ENCODE data around the gene BACH2. TPM values are rescaled to one million over a fixed set of nuclear protein-coding genes. Genes with fewer than 3 reads are reported as not detected.

Gene BACH2
- total and polyA plus RNA-seq, 10 of the 15 experiments (the other 5 are each of a cell fraction or from before 2014, with no cell fraction given) = 0.03 to 0.28 (median 0.04) TPM; not detected in 3

DNA sequence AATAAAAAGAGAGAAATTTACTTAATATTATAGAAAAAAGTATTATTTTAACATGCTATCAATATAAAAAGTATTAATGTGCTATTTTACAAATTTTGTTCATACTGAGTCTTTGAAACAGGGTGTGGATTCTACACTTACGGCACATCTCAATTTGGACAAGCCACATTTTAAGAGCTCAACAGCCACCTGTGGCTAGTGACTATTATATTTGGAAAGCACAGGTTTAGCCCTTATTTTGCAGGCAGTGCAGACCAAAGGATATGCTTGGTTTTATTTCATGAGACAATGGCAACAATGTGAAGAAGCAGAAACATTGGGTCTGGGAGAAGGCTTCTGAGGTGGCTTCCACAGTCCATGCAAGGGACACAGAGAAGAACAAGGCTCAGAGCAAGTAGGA lies 74.6 kb downstream of the BACH2 start (continued):
- TF ChIP-seq, protein P1, sequence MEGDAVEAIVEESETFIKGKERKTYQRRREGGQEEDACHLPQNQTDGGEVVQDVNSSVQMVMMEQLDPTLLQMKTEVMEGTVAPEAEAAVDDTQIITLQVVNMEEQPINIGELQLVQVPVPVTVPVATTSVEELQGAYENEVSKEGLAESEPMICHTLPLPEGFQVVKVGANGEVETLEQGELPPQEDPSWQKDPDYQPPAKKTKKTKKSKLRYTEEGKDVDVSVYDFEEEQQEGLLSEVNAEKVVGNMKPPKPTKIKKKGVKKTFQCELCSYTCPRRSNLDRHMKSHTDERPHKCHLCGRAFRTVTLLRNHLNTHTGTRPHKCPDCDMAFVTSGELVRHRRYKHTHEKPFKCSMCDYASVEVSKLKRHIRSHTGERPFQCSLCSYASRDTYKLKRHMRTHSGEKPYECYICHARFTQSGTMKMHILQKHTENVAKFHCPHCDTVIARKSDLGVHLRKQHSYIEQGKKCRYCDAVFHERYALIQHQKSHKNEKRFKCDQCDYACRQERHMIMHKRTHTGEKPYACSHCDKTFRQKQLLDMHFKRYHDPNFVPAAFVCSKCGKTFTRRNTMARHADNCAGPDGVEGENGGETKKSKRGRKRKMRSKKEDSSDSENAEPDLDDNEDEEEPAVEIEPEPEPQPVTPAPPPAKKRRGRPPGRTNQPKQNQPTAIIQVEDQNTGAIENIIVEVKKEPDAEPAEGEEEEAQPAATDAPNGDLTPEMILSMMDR (IDR thresholded peaks at IDR 0.05 in 2 of 3, conservative IDR thresholded peaks at IDR 0.05 in 1 of 3; ENCODE audit: control insufficient read depth in 2 of 3, extremely low read depth in 1 of 3, insufficient read depth in 1 of 3, low read depth in 3 of 3, low read length in 3 of 3) = no peak
- TF ChIP-seq SMAD1 (IDR thresholded peaks at IDR 0.05; ENCODE audit: low read depth, partially characterized antibody) = no peak
- TF ChIP-seq, protein P2, sequence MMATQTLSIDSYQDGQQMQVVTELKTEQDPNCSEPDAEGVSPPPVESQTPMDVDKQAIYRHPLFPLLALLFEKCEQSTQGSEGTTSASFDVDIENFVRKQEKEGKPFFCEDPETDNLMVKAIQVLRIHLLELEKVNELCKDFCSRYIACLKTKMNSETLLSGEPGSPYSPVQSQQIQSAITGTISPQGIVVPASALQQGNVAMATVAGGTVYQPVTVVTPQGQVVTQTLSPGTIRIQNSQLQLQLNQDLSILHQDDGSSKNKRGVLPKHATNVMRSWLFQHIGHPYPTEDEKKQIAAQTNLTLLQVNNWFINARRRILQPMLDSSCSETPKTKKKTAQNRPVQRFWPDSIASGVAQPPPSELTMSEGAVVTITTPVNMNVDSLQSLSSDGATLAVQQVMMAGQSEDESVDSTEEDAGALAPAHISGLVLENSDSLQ (IDR thresholded peaks at IDR 0.05) = no peak

DNA sequence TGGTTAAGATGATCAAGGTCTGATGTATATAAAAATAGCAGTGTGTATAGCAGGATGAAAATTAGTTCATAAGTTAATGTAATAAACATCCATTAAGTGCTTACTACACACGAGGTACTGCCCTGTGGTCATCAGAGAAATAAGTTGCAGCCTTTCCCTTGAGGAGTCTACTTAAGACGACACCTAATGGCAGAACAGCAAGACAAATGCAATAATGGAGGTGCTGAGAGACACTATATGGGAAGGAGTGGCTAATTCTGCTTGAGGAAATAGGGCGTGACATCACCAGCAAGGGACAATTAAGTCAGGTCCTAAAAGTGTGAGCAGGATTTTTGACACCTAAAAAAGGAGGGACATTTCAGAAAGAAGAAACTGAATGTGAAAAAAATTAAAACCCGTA lies 75.2 kb downstream of the BACH2 start:
- ChIA-PET RAD21 (ENCODE audit: unreplicated experiment) (no interaction called here), SMC1A (ENCODE audit: uncharacterized antibody, unreplicated experiment) (no interaction called here), CTCF (no interaction called here), POLR2A (no interaction called here)
- H3K4me2 ChIP-seq (ENCODE audit: control insufficient read depth, insufficient read depth) = no peak overlapping the region
- no peak overlapping the region for H2AFZ ChIP-seq (ENCODE audit: control insufficient read depth, low read depth, low read length)
- no peaks in the 10 kb centered on the region; the same call in none of the 2 replicates for H3K4me1 ChIP-seq (ENCODE audit: control insufficient read depth, insufficient read depth, low read length)
- H3K36me3 ChIP-seq (ENCODE audit: control insufficient read depth in 2 of 2, insufficient read depth in 2 of 2, low read length in 1 of 2) = no peaks in the 10 kb centered on the region
- no peak overlapping the region for H3K9ac ChIP-seq (ENCODE audit: control insufficient read depth, insufficient read depth, low read length)
- no TSS peak for BruUV-seq (replicated peaks)
- DNase-seq (ENCODE audit: low read depth, low spot score) (no peak), ATAC-seq (no peak), FAIRE-seq (no peak)
- intact Hi-C loops (cut with micrococcal nuclease; ENCODE audit: unreplicated experiment) (no loop called here), in situ Hi-C loops (cut with MboI) (no loop called here)
- no peaks in the 10 kb centered on the region; a peak in 2 of 4 replicates for H3K27me3 ChIP-seq (replicated peaks in 1 of 2; ENCODE audit: control insufficient read depth in 2 of 2, insufficient read depth in 2 of 2, low read length in 1 of 2)
- no peaks in the 10 kb centered on the region for H3K79me2 ChIP-seq (ENCODE audit: control insufficient read depth, insufficient read depth, low read length)
- H3K27ac ChIP-seq (ENCODE audit: control insufficient read depth, insufficient read depth) = no peak overlapping the region
- 19% methylated on average over 4 of the region's 4 CpGs for WGBS (ENCODE audit: insufficient coverage, insufficient replicate concordance, low lambda C conversion rate, missing lambda C conversion rate)
- H3K4me3 ChIP-seq = no peak overlapping the region
- H4K20me1 ChIP-seq (ENCODE audit: control insufficient read depth, insufficient read depth) = no peaks in the 10 kb centered on the region
- peaks cover 2% of the 10 kb centered on the region; the same call in 1 of the 3 replicates for H3K9me3 ChIP-seq (replicated peaks; ENCODE audit: control insufficient read depth, insufficient read depth, low read length)
- no peak for TF ChIP-seq TBL1XR1 (IDR thresholded peaks at IDR 0.05; ENCODE audit: low read depth, low read length)
- TF ChIP-seq, protein P3, sequence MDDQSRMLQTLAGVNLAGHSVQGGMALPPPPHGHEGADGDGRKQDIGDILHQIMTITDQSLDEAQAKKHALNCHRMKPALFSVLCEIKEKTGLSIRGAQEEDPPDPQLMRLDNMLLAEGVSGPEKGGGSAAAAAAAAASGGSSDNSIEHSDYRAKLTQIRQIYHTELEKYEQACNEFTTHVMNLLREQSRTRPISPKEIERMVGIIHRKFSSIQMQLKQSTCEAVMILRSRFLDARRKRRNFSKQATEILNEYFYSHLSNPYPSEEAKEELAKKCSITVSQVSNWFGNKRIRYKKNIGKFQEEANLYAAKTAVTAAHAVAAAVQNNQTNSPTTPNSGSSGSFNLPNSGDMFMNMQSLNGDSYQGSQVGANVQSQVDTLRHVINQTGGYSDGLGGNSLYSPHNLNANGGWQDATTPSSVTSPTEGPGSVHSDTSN (IDR thresholded peaks at IDR 0.05; ENCODE audit: insufficient replicate concordance, low read depth, low read length) = no peak
- TF ChIP-seq SUPT20H (IDR thresholded peaks at IDR 0.05; ENCODE audit: borderline replicate concordance, control insufficient read depth, low read depth, low read length) = no peak
- TF ChIP-seq, protein P2 (IDR thresholded peaks at IDR 0.05) = no peak
- no peak for TF ChIP-seq STAT3 (IDR thresholded peaks at IDR 0.05; ENCODE audit: low read depth, low read length)
- TF ChIP-seq NR2C1 (IDR thresholded peaks at IDR 0.05) = no peak
- no peak for TF ChIP-seq MTA3 (IDR thresholded peaks at IDR 0.05; ENCODE audit: borderline replicate concordance, low read length)
- TF ChIP-seq CHD2 (IDR thresholded peaks at IDR 0.05; ENCODE audit: borderline replicate concordance, low read depth, low read length) = no peak
- no peak for TF ChIP-seq PAX5 (IDR thresholded peaks at IDR 0.05; ENCODE audit: borderline replicate concordance, low read depth, low read length)
- no peak for TF ChIP-seq TARDBP (IDR thresholded peaks at IDR 0.05; ENCODE audit: borderline replicate concordance)
- TF ChIP-seq ZNF24 (IDR thresholded peaks at IDR 0.05) = no peak
- TF ChIP-seq, protein P4, sequence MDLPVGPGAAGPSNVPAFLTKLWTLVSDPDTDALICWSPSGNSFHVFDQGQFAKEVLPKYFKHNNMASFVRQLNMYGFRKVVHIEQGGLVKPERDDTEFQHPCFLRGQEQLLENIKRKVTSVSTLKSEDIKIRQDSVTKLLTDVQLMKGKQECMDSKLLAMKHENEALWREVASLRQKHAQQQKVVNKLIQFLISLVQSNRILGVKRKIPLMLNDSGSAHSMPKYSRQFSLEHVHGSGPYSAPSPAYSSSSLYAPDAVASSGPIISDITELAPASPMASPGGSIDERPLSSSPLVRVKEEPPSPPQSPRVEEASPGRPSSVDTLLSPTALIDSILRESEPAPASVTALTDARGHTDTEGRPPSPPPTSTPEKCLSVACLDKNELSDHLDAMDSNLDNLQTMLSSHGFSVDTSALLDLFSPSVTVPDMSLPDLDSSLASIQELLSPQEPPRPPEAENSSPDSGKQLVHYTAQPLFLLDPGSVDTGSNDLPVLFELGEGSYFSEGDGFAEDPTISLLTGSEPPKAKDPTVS (IDR thresholded peaks at IDR 0.05; ENCODE audit: low read depth, low read length) = no peak
- TF ChIP-seq ATF7 (IDR thresholded peaks at IDR 0.05; ENCODE audit: low read depth) = no peak
- no peak for TF ChIP-seq ETV6 (conservative IDR thresholded peaks at IDR 0.05 in 1 of 2, IDR thresholded peaks at IDR 0.05 in 1 of 2; ENCODE audit: borderline replicate concordance in 1 of 2, low read depth in 1 of 2)
